Measurements from ENCODE around the gene METTL24.
A peak's percentile ranks its signal among the peaks of the same experiment; 100 is the strongest.

Gene METTL24

DNA sequence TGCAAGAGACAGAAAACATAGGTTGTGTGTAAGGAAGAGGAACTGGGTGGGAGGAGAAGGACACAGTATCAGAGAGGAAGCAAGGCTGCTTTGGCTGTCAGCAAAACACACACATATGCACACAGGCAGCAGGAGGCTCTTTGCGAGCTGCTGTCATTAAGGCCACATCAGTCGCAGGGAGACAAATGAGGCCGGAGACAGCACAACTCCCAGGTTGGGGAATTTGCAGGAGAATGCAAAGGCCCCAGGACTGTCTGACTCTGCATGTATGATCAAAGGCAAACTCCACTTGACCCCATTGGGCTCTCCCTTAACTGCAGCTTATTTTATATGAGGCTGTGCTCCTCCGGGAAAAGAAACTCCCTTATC is 35.3 kb downstream of the METTL24 start:
- Histone ChIP-seq H3K4me3 (ENCODE audit: low read length, poor library complexity, severe bottlenecking) (no peak overlapping the region), H3K79me2 (ENCODE audit: insufficient read depth, low read length) (no peaks in the 10 kb centered on the region), H2AFZ (ENCODE audit: low read length) (peak overlapping the region; percentile 8; the same call in 1 of the 2 replicates), H3K9ac (ENCODE audit: low read depth, low read length, poor library complexity, severe bottlenecking) (no peak overlapping the region), H3K27me3 (ENCODE audit: insufficient read depth, low read length, poor library complexity, severe bottlenecking) (no peaks in the 10 kb centered on the region), H3K36me3 (ENCODE audit: insufficient read depth, low read length) (no peaks in the 10 kb centered on the region), H3K4me2 (ENCODE audit: low read depth, low read length, poor library complexity, severe bottlenecking) (no peak overlapping the region), H3K9me2 (replicated peaks; ENCODE audit: low read depth, low read length) (no peaks in the 10 kb centered on the region), H3K4me1 (ENCODE audit: insufficient read depth, low read length, poor library complexity, severe bottlenecking) (peaks cover 23% of the 10 kb centered on the region), H4K20me1 (ENCODE audit: insufficient read depth, low read length, poor library complexity, severe bottlenecking) (no peaks in the 10 kb centered on the region), H3K9me3 (ENCODE audit: insufficient read depth, low read depth, low read length) (no peaks in the 10 kb centered on the region), H3F3A (ENCODE audit: low read depth) (no peaks in the 10 kb centered on the region)
- TF ChIP-seq EZH2phosphoT487 (IDR thresholded peaks at IDR 0.05; ENCODE audit: borderline replicate concordance), result no peak
- TF ChIP-seq, protein P1, sequence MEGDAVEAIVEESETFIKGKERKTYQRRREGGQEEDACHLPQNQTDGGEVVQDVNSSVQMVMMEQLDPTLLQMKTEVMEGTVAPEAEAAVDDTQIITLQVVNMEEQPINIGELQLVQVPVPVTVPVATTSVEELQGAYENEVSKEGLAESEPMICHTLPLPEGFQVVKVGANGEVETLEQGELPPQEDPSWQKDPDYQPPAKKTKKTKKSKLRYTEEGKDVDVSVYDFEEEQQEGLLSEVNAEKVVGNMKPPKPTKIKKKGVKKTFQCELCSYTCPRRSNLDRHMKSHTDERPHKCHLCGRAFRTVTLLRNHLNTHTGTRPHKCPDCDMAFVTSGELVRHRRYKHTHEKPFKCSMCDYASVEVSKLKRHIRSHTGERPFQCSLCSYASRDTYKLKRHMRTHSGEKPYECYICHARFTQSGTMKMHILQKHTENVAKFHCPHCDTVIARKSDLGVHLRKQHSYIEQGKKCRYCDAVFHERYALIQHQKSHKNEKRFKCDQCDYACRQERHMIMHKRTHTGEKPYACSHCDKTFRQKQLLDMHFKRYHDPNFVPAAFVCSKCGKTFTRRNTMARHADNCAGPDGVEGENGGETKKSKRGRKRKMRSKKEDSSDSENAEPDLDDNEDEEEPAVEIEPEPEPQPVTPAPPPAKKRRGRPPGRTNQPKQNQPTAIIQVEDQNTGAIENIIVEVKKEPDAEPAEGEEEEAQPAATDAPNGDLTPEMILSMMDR (conservative IDR thresholded peaks at IDR 0.05; ENCODE audit: low read length), result no peak

GRCh38 chr6:110322151-110322873 is 35.8 kb downstream of the METTL24 start:
- no peak for TF ChIP-seq EZH2phosphoT487 (IDR thresholded peaks at IDR 0.05; ENCODE audit: borderline replicate concordance)
- TF ChIP-seq, protein P1 (conservative IDR thresholded peaks at IDR 0.05; ENCODE audit: low read length), result no peak
- Histone ChIP-seq H3F3A (ENCODE audit: low read depth) (no peaks in the 10 kb centered on the region), H2AFZ (ENCODE audit: low read length) (peak overlapping the region; percentile 8), H3K9me3 (ENCODE audit: insufficient read depth, low read depth, low read length) (no peaks in the 10 kb centered on the region), H3K4me3 (ENCODE audit: low read length, poor library complexity, severe bottlenecking) (no peak overlapping the region), H3K4me1 (ENCODE audit: insufficient read depth, low read length, poor library complexity, severe bottlenecking) (peaks cover 23% of the 10 kb centered on the region), H3K9ac (ENCODE audit: low read depth, low read length, poor library complexity, severe bottlenecking) (no peak overlapping the region), H3K27me3 (ENCODE audit: insufficient read depth, low read length, poor library complexity, severe bottlenecking) (no peaks in the 10 kb centered on the region), H3K9me2 (replicated peaks; ENCODE audit: low read depth, low read length) (no peaks in the 10 kb centered on the region), H3K36me3 (ENCODE audit: insufficient read depth, low read length) (no peaks in the 10 kb centered on the region), H3K4me2 (ENCODE audit: low read depth, low read length, poor library complexity, severe bottlenecking) (no peak overlapping the region), H4K20me1 (ENCODE audit: insufficient read depth, low read length, poor library complexity, severe bottlenecking) (no peaks in the 10 kb centered on the region), H3K79me2 (ENCODE audit: insufficient read depth, low read length) (no peaks in the 10 kb centered on the region)

DNA sequence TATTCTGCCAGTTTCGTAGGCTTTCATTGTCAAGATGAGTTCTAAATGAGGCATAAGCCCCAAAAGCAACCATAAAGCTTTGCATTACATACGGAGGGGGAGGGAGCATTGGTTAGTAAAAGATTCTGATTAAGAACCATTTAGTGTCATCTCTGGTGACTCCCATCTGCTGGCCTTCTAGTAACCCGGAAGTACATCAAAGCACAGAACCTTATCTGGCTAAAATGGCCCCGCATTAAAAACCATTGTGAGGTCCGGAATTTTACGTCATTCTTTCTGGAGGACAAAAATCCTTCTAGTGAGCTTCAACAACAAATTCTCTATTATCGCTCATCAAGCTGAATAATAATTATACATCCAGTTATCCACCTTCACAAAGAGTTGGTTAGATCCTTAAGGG is 37.8 kb downstream of the METTL24 start:
- Histone ChIP-seq H3K27me3 (ENCODE audit: insufficient read depth, low read length, poor library complexity, severe bottlenecking) (no peaks in the 10 kb centered on the region), H3K79me2 (ENCODE audit: insufficient read depth, low read length) (no peaks in the 10 kb centered on the region), H3K9me3 (ENCODE audit: insufficient read depth, low read depth, low read length) (no peaks in the 10 kb centered on the region), H2AFZ (ENCODE audit: low read length) (no peak overlapping the region), H3K36me3 (ENCODE audit: insufficient read depth, low read length) (no peaks in the 10 kb centered on the region), H3F3A (ENCODE audit: low read depth) (no peaks in the 10 kb centered on the region), H3K4me2 (ENCODE audit: low read depth, low read length, poor library complexity, severe bottlenecking) (no peak overlapping the region), H3K9ac (ENCODE audit: low read depth, low read length, poor library complexity, severe bottlenecking) (no peak overlapping the region), H3K4me3 (ENCODE audit: low read length, poor library complexity, severe bottlenecking) (no peak overlapping the region), H4K20me1 (ENCODE audit: insufficient read depth, low read length, poor library complexity, severe bottlenecking) (no peaks in the 10 kb centered on the region), H3K4me1 (ENCODE audit: insufficient read depth, low read length, poor library complexity, severe bottlenecking) (peaks cover 23% of the 10 kb centered on the region), H3K9me2 (replicated peaks; ENCODE audit: low read depth, low read length) (no peaks in the 10 kb centered on the region)
- TF ChIP-seq, protein P1 (conservative IDR thresholded peaks at IDR 0.05; ENCODE audit: low read length), result no peak
- TF ChIP-seq EZH2phosphoT487 (IDR thresholded peaks at IDR 0.05; ENCODE audit: borderline replicate concordance), result no peak
